Measurements from ENCODE around the gene MAB21L3. TPM values are rescaled to one million over a fixed set of nuclear protein-coding genes. Genes with fewer than 3 reads are reported as not detected.
A peak's percentile ranks its signal among the peaks of the same experiment; 100 is the strongest.

MAB21L3 gene
- total and polyA plus RNA-seq, 2 of the 13 experiments (the other 11 are each of a cell fraction or from before 2014, with no cell fraction given): 0.55 to 4.1 TPM

GRCh38 chr1:116129537-116129936 is 18.3 kb downstream of the MAB21L3 start (continued):
- TF ChIP-seq, protein P1, sequence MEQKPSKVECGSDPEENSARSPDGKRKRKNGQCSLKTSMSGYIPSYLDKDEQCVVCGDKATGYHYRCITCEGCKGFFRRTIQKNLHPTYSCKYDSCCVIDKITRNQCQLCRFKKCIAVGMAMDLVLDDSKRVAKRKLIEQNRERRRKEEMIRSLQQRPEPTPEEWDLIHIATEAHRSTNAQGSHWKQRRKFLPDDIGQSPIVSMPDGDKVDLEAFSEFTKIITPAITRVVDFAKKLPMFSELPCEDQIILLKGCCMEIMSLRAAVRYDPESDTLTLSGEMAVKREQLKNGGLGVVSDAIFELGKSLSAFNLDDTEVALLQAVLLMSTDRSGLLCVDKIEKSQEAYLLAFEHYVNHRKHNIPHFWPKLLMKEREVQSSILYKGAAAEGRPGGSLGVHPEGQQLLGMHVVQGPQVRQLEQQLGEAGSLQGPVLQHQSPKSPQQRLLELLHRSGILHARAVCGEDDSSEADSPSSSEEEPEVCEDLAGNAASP (CRISPR knock-in tag; IDR thresholded peaks at IDR 0.05; ENCODE audit: borderline replicate concordance): peak; percentile 58; the same call in 1 of the 2 replicates
- TF ChIP-seq ZNF614 (CRISPR knock-in tag; IDR thresholded peaks at IDR 0.05; ENCODE audit: borderline replicate concordance): no peak

DNA sequence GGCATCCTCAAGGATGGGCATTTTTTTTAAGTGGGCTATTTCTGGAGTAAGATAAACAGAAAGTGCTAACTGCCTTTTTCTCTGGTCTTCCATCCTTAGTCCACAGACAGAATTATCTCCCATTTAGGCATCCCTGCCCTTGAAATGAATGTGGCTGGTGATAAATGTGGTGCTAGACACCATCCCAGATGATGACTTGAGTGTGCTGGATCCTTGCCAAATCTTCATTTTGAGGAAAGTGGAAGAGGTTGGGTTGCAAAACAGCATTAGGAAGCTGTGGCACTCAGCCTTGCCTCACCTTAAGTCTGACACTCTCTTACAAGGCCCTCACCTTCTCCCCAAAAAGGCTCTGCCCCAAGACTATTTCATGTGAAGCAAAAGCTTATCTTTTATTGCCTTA is 19.2 kb downstream of the MAB21L3 start:
- Histone ChIP-seq H3K27me3 (ENCODE audit: control insufficient read depth in 1 of 2, insufficient read depth in 2 of 2, low read length in 2 of 2) (no peaks in the 10 kb centered on the region), H3K4me3 (replicated peaks in 1 of 3; ENCODE audit: insufficient read depth in 1 of 3, low read depth in 2 of 3, low read length in 3 of 3) (no peak overlapping the region), H3K4me2 (ENCODE audit: low read depth, low read length) (no peak overlapping the region), H3K9ac (ENCODE audit: insufficient read depth, low read depth, low read length) (no peak overlapping the region), H3K27ac (ENCODE audit: extremely low read length, insufficient read depth, low read length) (no peak overlapping the region), H3K36me3 (replicated peaks in 1 of 2; ENCODE audit: control insufficient read depth in 1 of 2, insufficient read depth in 2 of 2, low read length in 2 of 2) (peaks cover 0 to 2% of the 10 kb centered on the region in 2 experiments; a peak in 2 of 5 replicates), H3K79me2 (ENCODE audit: insufficient read depth, low read length) (no peaks in the 10 kb centered on the region), H2AFZ (ENCODE audit: low read length) (no peak overlapping the region), H3K9me3 (ENCODE audit: low read length) (no peaks in the 10 kb centered on the region), H3K4me1 (ENCODE audit: insufficient read depth, low read length) (peaks cover 51% of the 10 kb centered on the region), H4K20me1 (ENCODE audit: insufficient read depth, low read length) (no peaks in the 10 kb centered on the region)
- FAIRE-seq: no peak
- DNase-seq (ENCODE audit: low spot score): no peak
- TF ChIP-seq ESRRA (CRISPR knock-in tag; IDR thresholded peaks at IDR 0.05; ENCODE audit: low read depth) (no peak), IKZF4 (CRISPR knock-in tag; IDR thresholded peaks at IDR 0.05; ENCODE audit: borderline replicate concordance, low read depth, not compliant biosample characterization) (no peak), MEIS2 (CRISPR knock-in tag; IDR thresholded peaks at IDR 0.05) (no peak), MXD3 (CRISPR knock-in tag; IDR thresholded peaks at IDR 0.05) (no peak), GABPB1 (CRISPR knock-in tag; IDR thresholded peaks at IDR 0.05) (no peak), ZNF672 (CRISPR knock-in tag; IDR thresholded peaks at IDR 0.05) (no peak)
- TF ChIP-seq, protein P2, sequence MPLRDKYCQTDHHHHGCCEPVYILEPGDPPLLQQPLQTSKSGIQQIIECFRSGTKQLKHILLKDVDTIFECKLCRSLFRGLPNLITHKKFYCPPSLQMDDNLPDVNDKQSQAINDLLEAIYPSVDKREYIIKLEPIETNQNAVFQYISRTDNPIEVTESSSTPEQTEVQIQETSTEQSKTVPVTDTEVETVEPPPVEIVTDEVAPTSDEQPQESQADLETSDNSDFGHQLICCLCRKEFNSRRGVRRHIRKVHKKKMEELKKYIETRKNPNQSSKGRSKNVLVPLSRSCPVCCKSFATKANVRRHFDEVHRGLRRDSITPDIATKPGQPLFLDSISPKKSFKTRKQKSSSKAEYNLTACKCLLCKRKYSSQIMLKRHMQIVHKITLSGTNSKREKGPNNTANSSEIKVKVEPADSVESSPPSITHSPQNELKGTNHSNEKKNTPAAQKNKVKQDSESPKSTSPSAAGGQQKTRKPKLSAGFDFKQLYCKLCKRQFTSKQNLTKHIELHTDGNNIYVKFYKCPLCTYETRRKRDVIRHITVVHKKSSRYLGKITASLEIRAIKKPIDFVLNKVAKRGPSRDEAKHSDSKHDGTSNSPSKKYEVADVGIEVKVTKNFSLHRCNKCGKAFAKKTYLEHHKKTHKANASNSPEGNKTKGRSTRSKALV (CRISPR knock-in tag; IDR thresholded peaks at IDR 0.05): no peak
- intact Hi-C loops (cut with micrococcal nuclease; ENCODE audit: unreplicated experiment): no loop called here
- BruUV-seq (replicated peaks): no TSS peak
- POLR2A ChIA-PET: no interaction called here
- CTCF ChIA-PET (ENCODE audit: low intra/inter-chr PET ratio, low total read pairs): no interaction called here
- no peak for ATAC-seq
- in situ Hi-C loops (cut with HindIII; ENCODE audit: extremely low pct_ligation_motif_present, low pct_unique_long_range_greater_than_20kb): no loop called here
